ENCODE measurements around the gene CLIP2.
"Not testable (repeated sequence)": the region's sequence is repeated elsewhere in the genome, so short reads cannot be mapped to it uniquely, and the experiment has no call there.

Gene CLIP2

DNA sequence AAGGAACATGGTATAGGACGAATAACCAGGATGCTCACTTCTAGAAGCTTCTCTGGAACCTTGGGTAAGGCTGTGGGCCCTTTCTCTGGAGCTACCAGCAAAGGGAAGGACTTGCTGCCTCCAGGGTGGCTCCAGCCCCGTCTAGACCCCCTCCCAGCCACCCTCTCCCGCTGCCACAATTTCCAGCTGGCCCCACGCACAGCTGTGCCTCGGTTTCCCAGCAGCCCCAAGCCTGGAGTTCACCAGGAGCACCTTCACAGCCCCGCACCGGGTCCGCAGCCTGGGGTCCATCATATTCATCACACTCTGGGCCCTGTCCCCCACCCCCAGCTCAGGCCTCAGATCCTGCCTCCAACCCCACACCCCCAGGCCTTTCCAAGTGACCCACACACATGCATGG is 128.9 kb downstream of the CLIP2 start:
- TF ChIP-seq ARNTL (CRISPR knock-in tag; IDR thresholded peaks at IDR 0.05; ENCODE audit: borderline replicate concordance, low read depth) (no peak), BACH2 (CRISPR knock-in tag; IDR thresholded peaks at IDR 0.05; ENCODE audit: borderline replicate concordance) (no peak), ZNF70 (CRISPR knock-in tag; IDR thresholded peaks at IDR 0.05) (no peak), ZNF8 (CRISPR knock-in tag; IDR thresholded peaks at IDR 0.05) (no peak), ZC3H10 (CRISPR knock-in tag; IDR thresholded peaks at IDR 0.05) (no peak), ESRRG (CRISPR knock-in tag; IDR thresholded peaks at IDR 0.05) (no peak), ISL1 (CRISPR knock-in tag; IDR thresholded peaks at IDR 0.05) (no peak), ZNF565 (CRISPR knock-in tag; conservative IDR thresholded peaks at IDR 0.05; ENCODE audit: low read depth) (no peak), PPARA (CRISPR knock-in tag; IDR thresholded peaks at IDR 0.05; ENCODE audit: borderline replicate concordance) (no peak), ZFP30 (CRISPR knock-in tag; IDR thresholded peaks at IDR 0.05) (no peak)
- TF ChIP-seq, protein P1, sequence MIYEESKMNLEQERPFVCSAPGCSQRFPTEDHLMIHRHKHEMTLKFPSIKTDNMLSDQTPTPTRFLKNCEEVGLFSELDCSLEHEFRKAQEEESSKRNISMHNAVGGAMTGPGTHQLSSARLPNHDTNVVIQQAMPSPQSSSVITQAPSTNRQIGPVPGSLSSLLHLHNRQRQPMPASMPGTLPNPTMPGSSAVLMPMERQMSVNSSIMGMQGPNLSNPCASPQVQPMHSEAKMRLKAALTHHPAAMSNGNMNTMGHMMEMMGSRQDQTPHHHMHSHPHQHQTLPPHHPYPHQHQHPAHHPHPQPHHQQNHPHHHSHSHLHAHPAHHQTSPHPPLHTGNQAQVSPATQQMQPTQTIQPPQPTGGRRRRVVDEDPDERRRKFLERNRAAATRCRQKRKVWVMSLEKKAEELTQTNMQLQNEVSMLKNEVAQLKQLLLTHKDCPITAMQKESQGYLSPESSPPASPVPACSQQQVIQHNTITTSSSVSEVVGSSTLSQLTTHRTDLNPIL (CRISPR knock-in tag; IDR thresholded peaks at IDR 0.05; ENCODE audit: low read depth): no peak
- TF ChIP-seq, protein P2, sequence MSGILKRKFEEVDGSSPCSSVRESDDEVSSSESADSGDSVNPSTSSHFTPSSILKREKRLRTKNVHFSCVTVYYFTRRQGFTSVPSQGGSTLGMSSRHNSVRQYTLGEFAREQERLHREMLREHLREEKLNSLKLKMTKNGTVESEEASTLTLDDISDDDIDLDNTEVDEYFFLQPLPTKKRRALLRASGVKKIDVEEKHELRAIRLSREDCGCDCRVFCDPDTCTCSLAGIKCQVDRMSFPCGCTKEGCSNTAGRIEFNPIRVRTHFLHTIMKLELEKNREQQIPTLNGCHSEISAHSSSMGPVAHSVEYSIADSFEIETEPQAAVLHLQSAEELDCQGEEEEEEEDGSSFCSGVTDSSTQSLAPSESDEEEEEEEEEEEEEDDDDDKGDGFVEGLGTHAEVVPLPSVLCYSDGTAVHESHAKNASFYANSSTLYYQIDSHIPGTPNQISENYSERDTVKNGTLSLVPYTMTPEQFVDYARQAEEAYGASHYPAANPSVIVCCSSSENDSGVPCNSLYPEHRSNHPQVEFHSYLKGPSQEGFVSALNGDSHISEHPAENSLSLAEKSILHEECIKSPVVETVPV (CRISPR knock-in tag; IDR thresholded peaks at IDR 0.05): no peak
- TF ChIP-seq, protein P3, sequence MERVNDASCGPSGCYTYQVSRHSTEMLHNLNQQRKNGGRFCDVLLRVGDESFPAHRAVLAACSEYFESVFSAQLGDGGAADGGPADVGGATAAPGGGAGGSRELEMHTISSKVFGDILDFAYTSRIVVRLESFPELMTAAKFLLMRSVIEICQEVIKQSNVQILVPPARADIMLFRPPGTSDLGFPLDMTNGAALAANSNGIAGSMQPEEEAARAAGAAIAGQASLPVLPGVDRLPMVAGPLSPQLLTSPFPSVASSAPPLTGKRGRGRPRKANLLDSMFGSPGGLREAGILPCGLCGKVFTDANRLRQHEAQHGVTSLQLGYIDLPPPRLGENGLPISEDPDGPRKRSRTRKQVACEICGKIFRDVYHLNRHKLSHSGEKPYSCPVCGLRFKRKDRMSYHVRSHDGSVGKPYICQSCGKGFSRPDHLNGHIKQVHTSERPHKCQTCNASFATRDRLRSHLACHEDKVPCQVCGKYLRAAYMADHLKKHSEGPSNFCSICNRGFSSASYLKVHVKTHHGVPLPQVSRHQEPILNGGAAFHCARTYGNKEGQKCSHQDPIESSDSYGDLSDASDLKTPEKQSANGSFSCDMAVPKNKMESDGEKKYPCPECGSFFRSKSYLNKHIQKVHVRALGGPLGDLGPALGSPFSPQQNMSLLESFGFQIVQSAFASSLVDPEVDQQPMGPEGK (CRISPR knock-in tag; IDR thresholded peaks at IDR 0.05; ENCODE audit: borderline replicate concordance): no peak
- TF ChIP-seq, protein P4, sequence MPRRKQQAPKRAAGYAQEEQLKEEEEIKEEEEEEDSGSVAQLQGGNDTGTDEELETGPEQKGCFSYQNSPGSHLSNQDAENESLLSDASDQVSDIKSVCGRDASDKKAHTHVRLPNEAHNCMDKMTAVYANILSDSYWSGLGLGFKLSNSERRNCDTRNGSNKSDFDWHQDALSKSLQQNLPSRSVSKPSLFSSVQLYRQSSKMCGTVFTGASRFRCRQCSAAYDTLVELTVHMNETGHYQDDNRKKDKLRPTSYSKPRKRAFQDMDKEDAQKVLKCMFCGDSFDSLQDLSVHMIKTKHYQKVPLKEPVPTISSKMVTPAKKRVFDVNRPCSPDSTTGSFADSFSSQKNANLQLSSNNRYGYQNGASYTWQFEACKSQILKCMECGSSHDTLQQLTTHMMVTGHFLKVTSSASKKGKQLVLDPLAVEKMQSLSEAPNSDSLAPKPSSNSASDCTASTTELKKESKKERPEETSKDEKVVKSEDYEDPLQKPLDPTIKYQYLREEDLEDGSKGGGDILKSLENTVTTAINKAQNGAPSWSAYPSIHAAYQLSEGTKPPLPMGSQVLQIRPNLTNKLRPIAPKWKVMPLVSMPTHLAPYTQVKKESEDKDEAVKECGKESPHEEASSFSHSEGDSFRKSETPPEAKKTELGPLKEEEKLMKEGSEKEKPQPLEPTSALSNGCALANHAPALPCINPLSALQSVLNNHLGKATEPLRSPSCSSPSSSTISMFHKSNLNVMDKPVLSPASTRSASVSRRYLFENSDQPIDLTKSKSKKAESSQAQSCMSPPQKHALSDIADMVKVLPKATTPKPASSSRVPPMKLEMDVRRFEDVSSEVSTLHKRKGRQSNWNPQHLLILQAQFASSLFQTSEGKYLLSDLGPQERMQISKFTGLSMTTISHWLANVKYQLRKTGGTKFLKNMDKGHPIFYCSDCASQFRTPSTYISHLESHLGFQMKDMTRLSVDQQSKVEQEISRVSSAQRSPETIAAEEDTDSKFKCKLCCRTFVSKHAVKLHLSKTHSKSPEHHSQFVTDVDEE (CRISPR knock-in tag; IDR thresholded peaks at IDR 0.05): no peak
- ATAC-seq: no peak

DNA sequence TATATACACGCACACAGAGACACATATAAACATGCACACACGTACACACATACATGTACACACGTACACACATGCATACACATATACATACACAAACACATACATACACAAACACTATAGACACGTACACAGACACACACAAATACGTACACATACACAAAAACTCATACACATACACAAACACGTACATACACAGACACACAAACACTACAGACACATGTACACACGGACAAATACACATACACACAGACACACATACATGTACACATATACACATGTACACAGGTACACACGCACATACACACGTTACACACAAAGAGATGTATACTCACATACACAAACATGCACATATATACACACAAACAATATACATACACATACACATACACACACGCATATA is 129.3 kb downstream of the CLIP2 start:
- no peak for TF ChIP-seq TOX (CRISPR knock-in tag; IDR thresholded peaks at IDR 0.05; ENCODE audit: borderline replicate concordance)
- no peak for TF ChIP-seq ARNTL (CRISPR knock-in tag; IDR thresholded peaks at IDR 0.05; ENCODE audit: borderline replicate concordance, low read depth)
- no peak for TF ChIP-seq ZFP30 (CRISPR knock-in tag; IDR thresholded peaks at IDR 0.05)
- TF ChIP-seq BACH2 (CRISPR knock-in tag; IDR thresholded peaks at IDR 0.05; ENCODE audit: borderline replicate concordance): no peak
- TF ChIP-seq, protein P4 (CRISPR knock-in tag; IDR thresholded peaks at IDR 0.05): no peak
- TF ChIP-seq SNAI2 (CRISPR knock-in tag; IDR thresholded peaks at IDR 0.05): no peak
- no peak for TF ChIP-seq TCF4 (CRISPR knock-in tag; IDR thresholded peaks at IDR 0.05; ENCODE audit: borderline replicate concordance)
- TF ChIP-seq, protein P5, sequence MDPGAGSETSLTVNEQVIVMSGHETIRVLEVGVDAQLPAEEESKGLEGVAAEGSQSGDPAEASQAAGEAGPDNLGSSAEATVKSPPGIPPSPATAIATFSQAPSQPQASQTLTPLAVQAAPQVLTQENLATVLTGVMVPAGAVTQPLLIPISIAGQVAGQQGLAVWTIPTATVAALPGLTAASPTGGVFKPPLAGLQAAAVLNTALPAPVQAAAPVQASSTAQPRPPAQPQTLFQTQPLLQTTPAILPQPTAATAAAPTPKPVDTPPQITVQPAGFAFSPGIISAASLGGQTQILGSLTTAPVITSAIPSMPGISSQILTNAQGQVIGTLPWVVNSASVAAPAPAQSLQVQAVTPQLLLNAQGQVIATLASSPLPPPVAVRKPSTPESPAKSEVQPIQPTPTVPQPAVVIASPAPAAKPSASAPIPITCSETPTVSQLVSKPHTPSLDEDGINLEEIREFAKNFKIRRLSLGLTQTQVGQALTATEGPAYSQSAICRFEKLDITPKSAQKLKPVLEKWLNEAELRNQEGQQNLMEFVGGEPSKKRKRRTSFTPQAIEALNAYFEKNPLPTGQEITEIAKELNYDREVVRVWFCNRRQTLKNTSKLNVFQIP (CRISPR knock-in tag; IDR thresholded peaks at IDR 0.05; ENCODE audit: borderline replicate concordance, low read depth): no peak
- TF ChIP-seq CSDC2 (CRISPR knock-in tag; IDR thresholded peaks at IDR 0.05): no peak
- no peak for TF ChIP-seq ESRRG (CRISPR knock-in tag; IDR thresholded peaks at IDR 0.05)
- TF ChIP-seq ISL1 (CRISPR knock-in tag; IDR thresholded peaks at IDR 0.05): no peak
- no peak for TF ChIP-seq PPARA (CRISPR knock-in tag; IDR thresholded peaks at IDR 0.05; ENCODE audit: borderline replicate concordance)
- TF ChIP-seq, protein P2 (CRISPR knock-in tag; IDR thresholded peaks at IDR 0.05): no peak
- TF ChIP-seq ZC3H10 (CRISPR knock-in tag; IDR thresholded peaks at IDR 0.05): no peak
- TF ChIP-seq RARB (CRISPR knock-in tag; IDR thresholded peaks at IDR 0.05): no peak
- TF ChIP-seq ZFP3 (CRISPR knock-in tag; IDR thresholded peaks at IDR 0.05): no peak

DNA sequence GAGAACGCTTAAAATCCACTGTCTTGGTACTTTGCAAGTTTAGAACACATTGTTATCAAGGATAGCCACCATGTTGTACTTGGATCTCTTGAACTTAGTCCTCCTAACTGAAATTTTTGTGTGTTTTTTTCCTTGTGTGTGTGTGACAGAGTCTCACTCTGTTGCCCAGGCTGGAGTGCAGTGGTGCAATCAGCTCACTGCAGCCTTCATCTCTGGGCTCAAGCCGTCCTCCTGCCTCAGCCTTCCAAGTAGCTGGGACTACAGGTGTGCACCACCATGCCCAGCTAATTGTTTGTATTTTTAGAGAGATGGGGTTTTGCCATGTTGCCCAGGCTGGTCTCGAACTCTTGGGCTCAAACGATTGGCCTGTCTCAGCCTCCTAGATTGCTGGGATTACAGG is 130.0 kb downstream of the CLIP2 start:
- not testable (repeated sequence) for ATAC-seq

More for the DNA sequence above, 129.3 kb downstream of the CLIP2 start:
- no peak for ATAC-seq

Measured in SK-N-SH treated with all-trans-retinoic acid at 6 μM for 48 hours (cell line).